DMS53 treated with DMSO at 0.1 percent for 48 hours (cell line): ENCODE measurements around the gene TMEM14C.

Source experiments
- DNase-seq: peaks from one replicate; lab custom pipeline; 2025; ENCODE audit not compliant: unreplicated experiment; lab: John Stamatoyannopoulos, UW

Gene TMEM14C

DNA sequence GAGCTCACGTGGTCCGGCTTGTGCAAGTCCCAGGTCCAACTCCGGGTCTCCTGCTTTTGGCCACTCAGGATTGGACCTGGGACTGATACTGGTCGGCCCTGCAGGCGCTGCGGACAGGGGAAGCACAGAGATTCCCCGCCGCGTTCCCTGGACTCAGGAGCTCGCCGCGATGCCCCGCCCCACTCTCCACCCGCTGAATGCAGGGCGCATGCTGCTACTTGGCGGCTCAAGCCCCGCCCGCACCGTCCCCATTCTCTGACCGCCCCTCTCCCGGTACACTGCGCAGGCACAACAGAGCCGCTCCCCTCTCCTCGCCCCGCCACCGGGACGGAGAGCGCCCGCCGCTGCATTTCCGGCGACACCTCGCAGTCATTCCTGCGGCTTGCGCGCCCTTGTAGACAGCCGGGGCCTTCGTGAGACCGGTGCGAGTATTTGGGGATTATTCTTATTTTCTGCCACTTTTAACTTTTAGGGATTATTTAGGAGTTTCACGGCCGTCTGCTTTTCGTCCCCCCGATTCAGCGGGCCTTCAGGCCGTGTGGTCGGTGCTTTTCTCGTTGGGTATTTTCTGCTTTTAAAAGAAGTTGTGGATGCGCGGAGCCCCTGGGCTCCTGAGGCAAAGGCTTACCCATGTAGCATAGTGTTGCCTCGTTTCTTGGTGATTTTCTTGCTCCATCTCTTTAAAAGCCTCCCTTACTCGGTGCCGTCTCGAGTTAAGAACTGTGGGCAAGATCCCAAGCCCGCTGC is at the start of gene TMEM14C:
TMEM14C (plus strand) TSS at position 251 of the 747 bp plus-strand sequence. CDS start 1,544 bp downstream, outside the sequence.
- peak; percentile 92 for DNase-seq

DNA sequence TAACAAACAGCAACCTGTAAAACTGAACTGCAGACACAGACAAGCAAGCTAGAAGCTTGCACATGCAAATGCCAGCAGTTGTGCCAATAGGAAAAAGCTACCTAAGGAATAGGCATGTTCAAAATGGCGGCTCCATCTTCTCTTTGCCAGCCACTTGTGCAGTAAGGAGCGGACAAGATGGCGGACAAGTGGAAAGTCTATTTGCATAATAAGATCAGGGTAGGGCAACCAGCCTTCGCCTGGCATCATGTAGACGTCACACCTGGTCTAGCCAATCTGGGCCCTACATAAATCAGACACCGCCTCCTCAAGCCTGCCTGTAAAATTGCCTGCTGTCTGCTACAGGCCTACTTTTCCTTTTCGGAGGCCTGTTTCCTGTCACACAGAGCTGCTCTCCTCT is 46.5 kb upstream of the TMEM14C start:
- no peak for DNase-seq

DNA sequence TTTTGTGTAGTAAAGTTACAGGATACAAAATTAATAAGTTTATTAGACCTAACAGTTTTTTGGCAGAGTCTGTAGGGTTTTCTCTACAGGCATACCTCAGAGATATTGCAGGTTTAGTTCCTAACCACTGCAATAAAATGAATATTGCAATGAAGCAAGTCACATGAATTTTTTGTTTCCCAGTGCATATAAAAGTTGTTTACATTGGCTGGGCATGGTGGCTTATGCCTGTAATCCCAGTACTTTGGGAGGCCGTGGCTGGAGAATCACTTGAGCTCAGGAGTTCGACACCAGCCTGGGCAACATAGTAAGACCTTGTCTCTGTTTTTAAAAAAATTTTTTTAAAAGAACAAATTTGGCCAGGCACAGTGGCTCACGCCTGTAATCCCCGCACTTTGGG is 44.4 kb upstream of the TMEM14C start:
- DNase-seq = no peak

DNA sequence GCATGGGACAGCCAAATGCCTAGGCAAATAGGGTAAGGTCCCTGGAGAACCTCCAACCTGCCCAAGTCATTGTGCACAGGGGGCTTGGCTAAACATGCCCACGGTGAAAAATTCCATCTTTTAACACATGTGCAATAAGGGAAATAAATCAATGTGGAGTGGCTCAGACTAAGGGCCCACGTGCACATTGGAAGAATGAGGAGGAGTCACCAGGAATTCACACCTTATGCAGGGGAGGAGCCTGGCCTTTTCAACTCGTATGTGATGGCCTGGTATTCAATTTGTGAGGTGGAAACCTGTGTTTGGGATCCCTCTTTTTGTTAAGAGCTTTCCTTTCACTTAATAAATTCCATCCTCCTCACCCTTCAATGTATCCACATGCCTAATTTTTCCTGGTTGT is 41.1 kb upstream of the TMEM14C start:
- no peak for DNase-seq

DNA sequence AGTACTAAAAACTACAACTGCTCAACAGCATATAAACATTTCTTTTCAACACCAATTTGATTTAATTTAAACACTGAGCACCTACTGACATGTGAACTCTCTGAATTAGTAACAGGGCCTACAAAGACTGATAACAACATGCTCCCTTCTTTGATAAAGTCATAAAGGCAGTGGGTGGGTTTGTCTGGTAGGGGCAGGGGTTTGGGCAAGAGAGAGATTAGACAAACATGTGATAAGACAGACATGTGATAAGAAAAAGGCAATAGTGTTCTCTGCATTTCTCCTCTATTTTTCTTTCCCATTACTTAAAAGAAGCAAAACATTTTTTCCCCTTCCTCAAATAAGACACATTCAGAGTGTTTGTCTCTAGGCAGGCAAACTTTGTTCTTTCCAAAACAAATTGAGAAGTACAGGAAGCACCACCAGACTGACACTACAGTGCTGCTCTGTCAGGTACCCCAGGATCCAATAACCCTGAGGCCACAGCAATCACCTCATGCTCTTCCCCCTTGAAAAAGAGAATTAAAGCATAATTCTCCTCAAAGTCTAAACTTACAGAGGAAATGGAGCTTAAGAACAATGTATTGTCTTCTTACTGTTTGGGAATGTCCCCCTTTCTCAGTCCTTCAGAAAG is 40.4 kb upstream of the TMEM14C start:
- DNase-seq = no peak

DNA sequence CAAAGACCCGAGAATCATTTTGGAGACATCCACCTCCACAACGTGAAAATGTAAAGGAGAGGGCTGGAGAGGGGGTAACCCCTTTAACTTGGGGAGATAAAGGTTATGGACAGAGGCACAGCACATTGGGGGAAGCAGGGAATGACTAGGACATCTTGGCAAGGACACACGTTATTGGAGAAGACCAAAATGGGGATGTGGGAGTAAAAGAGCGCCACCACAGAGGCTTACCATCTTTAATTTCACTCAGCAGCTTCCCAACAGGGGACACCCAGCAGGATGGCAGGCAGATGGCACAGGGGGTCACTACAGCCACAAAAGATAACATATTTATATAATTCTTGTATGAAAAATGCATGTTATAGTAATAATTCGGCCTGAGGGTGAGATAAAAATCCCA is 38.3 kb upstream of the TMEM14C start:
- DNase-seq = no peak

DNA sequence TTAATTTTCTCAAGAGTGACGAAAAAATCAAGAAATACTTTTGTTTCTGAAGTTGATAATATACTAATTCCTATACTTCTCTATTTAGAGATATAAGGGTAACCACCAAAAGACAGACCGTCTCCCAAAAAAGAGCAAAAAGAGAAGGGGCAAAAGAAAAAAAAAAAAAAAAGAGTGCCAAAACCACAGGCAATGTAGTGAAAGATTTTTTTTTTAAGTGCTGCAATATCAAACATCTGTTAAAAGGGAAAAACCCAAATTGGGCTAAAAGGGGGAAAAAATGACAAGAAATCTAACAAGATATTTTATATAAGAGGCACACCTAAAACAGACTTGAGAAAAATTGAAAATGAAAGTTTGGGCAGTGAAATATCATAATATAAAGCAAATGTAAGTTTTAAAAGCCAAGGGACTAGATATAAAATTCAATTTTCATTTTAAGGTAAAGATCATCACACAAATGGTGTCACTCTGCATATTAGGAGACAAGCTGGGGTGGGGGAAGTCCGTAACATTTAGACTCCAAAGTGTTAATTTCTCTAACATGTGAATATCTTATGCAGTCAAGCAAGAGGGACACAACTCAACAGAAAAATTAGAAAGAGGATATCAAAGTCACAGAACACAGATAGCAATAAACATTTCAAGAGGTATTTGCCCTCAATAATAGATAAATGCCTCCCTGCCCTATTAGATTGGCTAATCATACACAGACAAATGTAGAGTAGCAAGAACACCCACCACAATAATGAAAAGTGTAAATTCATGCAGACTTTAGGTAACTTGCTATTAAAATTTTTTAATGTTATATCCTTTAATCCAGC is 37.6 kb upstream of the TMEM14C start:
- DNase-seq = no peak

DNA sequence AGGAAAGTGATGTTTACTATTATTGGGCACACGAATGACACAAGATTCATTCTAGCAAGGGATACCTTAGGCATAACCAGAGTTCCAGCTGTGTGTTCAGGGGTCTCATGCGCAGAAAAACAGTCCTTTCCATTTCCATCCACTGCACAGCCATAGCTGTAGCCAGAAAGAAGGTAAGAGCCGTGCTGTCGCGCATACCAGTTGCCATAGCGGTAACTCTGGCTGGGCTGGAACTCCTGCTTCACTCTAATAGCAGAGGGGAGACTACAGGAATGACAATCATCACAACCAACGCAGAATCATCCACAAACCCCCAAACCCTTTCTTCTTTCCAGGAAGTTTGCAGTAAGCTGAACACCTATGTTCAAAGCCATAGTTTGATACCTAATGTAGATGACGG is 36.0 kb upstream of the TMEM14C start:
- no peak for DNase-seq

DNA sequence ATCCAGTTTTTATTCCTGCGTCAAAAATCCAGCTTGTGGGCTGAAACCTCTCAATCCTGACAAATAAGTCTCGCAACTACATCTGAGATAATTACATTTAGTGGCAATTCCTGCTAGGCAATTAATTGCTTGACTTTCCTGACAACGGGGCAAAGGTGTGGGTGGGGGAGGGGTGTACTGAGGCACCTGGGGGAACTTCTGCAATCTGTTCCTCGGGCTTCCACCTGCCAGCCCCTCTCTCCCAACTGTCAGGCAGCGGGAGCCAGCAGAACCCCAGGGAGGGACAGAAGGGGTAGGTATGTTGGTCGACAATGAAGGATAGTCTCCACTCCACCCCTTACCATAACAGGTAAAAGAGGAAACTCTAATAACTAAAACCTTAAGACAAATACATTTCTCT is 35.3 kb upstream of the TMEM14C start:
- no peak for DNase-seq

DNA sequence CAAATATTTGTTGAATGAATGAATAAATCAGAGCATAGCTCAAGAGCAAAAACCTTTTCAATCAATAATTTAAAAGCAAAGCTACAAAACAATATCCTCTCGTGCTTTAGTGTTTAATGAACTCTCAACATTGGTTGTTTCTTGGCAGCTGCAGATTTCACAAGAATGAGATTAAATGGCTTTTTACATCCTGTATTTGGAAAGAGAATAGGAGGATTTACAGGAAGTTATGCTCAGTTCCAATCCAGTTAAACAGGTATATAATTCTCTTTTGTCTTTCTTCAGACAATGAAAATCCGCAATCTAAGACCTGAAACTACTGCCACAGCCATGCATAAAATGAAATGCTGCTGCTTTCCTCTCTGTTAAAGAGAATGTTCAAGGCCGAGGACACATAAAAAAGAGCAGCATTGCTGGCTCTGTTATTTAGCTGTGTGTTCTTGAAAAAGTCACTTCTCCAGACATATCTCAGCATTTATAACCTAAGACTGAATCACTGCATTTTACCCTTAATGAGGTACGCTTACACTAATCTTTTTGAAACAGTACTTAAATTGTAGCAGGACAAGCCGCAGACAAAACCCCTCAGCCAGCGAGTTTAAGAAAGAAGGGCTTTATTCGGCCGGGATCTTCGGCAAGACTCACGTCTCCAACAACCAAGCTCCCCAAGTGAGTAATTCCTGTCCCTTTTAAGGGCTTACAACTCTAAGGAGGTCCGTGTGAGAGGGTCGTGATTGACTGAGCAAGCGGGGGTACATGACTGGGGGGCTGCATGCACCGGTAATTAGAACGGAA is 32.0 kb upstream of the TMEM14C start:
- peak; percentile 11 for DNase-seq

DNA sequence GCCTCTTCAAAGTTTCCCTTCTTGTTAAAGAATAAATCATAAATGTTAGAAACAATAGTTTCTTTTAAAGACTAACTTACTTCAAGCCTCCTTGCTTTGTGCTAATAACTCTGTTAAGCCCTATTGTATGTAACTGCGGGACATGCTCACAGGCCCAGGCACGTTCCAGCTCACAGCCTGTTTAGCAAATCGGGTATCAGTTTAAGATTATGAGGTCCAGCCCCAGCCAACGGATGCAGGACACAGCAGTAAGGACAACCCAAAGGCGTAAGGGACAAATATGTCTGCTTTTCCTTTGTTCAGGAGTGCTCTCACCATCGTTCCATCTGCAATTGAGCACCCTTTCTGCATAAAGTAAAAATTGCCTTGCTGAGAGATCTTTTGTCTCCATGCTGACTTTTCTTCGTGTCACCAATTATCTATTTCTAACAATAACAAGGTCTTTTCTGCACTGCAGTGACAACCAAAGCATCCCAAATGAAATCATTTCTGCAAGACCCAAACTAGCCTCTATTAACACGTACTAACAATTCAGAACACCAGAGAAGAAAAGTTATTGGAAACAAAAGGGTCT is 29.8 kb upstream of the TMEM14C start:
- no peak for DNase-seq

DNA sequence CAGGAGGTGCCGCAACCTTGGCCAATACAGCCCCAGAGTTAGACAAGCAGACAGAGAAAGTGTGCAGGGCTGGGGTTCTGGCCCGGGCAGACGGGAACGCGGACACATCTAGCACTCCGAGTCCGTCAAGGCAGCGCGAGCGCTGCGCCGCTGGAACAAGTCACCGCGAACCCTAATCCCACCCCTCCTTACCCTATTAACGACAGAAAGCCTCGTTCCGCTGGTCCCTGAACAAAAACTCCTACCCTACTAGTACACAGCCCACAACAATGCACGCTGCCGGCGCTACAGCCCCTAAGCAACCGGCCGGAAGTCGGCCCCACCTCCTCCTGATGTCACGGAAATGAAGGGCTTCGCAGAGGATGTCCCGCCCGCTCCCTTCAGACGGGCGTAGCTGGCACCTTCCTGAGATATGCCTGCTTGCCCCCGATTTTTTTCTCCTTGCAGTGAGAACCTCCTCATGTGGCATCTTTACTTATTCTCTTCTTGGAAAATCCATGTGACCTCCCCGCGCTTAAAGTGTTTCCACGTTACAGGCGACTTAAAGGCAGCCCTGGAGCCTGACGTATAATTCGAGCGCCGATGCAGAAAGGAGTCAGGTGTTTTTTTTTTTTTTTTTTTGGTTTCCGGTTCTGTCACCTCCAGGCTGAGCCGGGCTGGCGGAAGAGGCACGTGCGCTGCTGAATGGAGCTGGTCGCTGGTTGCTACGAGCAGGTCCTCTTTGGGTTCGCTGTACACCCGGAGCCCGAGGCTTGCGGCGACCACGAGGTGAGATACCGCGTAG is 28.4 kb upstream of the TMEM14C start, which contains the start of the genes C6orf52 and PAK1IP1:
C6orf52 (minus strand) TSS at position 315 of the 784 bp plus-strand sequence. CDS start 7,066 bp downstream, outside the sequence.
PAK1IP1 (plus strand) TSS at position 671 of the 784 bp plus-strand sequence; CDS start at position 685, 14 bp downstream.
- peak; percentile 88 for DNase-seq

DNA sequence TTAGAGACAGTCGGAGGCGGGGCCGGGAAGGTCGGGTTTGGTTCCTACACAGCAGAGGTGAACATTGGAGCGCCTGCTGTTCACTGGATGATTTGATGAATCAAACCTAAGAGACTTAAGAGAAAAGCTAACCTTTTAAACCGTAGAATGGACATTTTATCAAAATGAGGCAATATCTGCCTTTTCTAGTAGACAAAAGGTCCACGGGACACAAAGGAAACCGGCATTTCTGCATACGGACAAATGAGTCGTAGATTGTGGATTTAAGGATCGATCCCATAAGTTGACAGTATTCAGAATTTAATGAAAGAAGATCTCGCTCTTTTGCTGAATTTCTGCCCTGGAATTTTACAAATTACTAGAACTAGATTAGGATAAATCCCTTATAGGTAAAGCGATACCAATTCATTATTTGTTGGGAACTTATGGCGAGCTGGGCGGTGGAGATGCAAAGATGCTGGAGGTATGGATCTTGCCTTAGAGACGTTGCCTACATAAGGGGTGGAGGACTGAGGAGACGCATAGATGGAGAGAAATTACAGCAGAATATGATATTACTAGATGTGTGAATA is 27.7 kb upstream of the TMEM14C start:
- DNase-seq = no peak

DNA sequence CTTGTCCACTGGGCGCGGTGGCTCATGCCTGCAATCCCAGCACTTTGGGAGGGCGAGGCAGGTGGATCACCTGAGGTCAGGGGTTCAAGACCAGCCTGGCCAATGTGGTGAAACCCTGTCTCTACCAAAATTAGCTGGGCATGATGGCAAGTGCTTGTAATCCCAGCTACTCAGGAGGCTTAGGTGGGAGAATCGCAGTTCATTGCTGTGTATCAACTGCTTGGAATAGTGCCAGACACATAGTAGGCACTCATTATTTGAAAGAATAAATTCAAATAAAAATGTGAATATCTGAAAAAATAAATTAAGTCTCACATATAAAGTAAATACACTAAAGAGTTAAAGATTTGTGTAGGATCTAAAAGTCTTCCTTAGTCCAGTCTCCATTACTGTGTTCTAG is 26.2 kb upstream of the TMEM14C start:
- DNase-seq = no peak

DNA sequence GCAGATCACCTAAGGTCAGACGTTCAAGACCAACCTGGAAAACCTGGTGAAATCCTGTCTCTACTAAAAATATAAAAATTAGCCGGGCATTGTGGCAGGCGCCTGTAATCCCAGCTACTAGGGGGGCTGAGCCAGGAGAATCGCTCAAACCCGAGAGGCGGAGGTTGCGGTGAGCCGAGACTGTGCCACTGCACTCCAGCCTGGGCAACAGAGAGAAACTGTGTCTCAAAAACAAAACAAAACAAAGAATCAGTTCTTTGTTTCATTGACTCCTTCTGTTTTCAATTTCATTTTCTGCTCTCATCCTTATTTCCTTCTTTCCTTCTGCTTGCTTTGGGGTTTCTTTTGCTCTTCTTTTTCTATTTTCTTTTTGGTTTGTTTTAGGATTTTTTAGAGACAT is 8.9 kb upstream of the TMEM14C start:
- no peak for DNase-seq

DNA sequence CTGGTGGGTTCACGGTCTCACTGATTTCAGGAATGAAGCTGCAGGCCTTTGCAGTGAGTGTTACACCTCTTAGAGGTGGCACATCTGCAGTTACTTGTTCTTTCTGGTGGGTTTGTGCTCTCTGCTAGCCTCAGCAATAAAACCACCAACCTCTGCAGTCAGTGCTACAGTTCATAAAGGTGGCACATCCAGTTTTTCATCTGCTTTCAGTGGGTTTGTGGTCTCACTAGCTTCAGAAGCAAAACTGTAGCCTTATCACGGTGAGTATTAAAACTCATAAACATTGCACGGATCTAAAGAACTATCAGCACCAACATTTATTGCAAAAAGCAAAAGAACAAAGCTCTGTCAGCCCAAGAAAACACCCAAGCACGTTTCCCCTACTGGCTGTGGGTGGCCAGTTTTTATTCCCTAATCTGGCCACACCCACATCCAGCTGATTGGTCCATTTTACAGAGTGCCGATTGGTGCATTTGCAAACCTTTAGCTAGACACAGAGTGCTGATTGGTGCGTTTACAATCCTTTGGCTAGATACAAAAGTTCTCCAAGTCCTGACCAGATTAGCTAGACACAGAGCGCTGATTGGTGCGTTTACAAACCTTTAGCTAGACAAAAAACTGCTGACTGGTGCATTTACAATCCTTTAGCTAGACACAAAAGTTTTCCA is 3.4 kb upstream of the TMEM14C start:
- DNase-seq = peak; percentile 6

DNA sequence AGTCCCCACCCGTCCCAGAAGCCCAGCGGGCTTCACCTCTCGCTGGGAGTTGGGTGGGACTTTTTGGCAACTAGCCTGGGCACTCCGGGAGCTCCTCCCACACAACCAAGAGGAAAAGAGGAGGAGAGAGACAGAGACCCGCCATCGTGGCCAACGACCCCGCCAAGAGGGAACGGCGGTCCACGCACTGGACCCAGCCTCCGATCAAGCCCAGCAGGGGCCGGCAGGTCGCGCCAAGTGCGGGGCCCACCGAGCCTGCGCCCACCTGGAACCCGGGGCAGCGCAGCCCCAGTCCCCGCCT is 3.0 kb upstream of the TMEM14C start:
- DNase-seq = no peak

DNA sequence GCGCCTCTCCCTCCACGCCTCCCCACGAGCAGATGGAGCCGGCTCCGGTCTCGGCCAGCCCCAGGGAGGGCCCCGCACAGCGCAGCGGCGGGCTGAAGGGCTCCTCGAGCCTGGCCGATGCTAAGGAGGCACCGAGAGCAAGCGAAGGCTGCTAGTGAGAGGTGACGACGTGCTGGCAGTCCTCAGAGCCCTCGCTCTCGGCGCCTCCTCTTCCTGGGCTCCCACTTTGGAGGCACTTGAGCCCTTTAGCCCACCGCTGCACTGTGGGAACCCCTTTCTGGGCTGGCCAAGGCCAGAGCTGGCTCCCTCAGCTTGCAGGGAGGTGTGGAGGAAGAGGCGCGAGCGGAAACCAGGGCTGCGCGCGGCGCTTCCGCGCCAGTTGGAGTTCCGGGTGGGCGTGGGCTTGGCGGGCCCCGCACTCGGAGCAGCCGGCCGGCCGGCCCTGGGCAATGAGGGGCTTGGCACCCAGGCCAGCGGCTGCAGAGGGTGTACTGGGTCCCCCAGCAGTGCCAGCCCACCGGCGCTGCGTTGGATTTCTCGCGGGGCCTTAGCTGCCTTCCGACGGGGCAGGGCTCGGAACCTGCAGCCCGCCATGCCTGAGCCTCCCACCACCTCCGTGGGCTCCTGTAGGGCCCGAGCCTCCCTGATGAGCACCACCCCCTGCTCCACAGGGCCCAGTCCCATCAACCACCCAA is 2.5 kb upstream of the TMEM14C start:
- DNase-seq = peak; percentile 21
